Fibroblast of lung (primary cell): Measurements from ENCODE around the gene ZFYVE27. TPM values are rescaled to one million over a fixed set of nuclear protein-coding genes. Genes with fewer than 3 reads are reported as not detected.

ENCODE experiments used
- DNase-seq, 2 donors: peaks; one replicate each; pipeline versions ENCODE4 v3.0.0 to v3.0.0-alpha.2; 2010; ENCODE audit warnings: low read depth in 2 of 2
- H2AFZ ChIP-seq: 2 replicates; pipeline ENCODE4 v1.5.1; 2012; ENCODE audit warnings: low read length, control low read depth, inconsistent platforms
- H3K27ac ChIP-seq: 2 replicates; pipeline ENCODE4 v1.5.1; 2011; ENCODE audit warnings: low read length, control low read depth; ENCODE audit not compliant: insufficient read depth
- H3K27me3 ChIP-seq: 2 replicates; pipeline ENCODE4 v1.5.1; 2011; ENCODE audit warnings: mild to moderate bottlenecking, low read length; ENCODE audit not compliant: control insufficient read depth, insufficient read depth
- H3K36me3 ChIP-seq: 2 replicates; pipeline ENCODE4 v1.5.1; 2011; ENCODE audit warnings: low read length; ENCODE audit not compliant: control insufficient read depth, insufficient read depth
- H3K4me1 ChIP-seq: 2 replicates; pipeline ENCODE4 v1.5.1; 2011; ENCODE audit warnings: low read length; ENCODE audit not compliant: control insufficient read depth, insufficient read depth; ENCODE audit errors: extremely low read depth
- H3K4me2 ChIP-seq: 2 replicates; pipeline ENCODE4 v1.5.1; 2011; ENCODE audit warnings: low read length, control low read depth; ENCODE audit not compliant: insufficient read depth; ENCODE audit errors: extremely low read depth
- H3K4me3 ChIP-seq, 4 experiments: fragments of 200-600 bp in 1 of 4; sonication (generic) in 1 of 4; replicated peaks in 1 of 4; 2 replicates each; pipeline ENCODE4 v1.5.1; 2011 to 2016; ENCODE audit warnings: low read length in 4 of 4, low read depth in 3 of 4, mild to moderate bottlenecking in 3 of 4, control low read depth in 2 of 4, inconsistent platforms in 1 of 4, mixed read lengths in 1 of 4; ENCODE audit not compliant: insufficient read depth in 1 of 4; ENCODE audit errors: control extremely low read depth in 1 of 4
- H3K79me2 ChIP-seq: 2 replicates; pipeline ENCODE4 v1.5.1; 2012; ENCODE audit warnings: mild to moderate bottlenecking, low read length, inconsistent platforms; ENCODE audit not compliant: control insufficient read depth, insufficient read depth
- H3K9ac ChIP-seq: 2 replicates; pipeline ENCODE4 v1.5.1; 2011; ENCODE audit warnings: mild to moderate bottlenecking, low read length, control low read depth; ENCODE audit not compliant: insufficient read depth
- H3K9me3 ChIP-seq: 2 replicates; pipeline ENCODE4 v1.5.1; 2012; ENCODE audit warnings: low read depth, low read length; ENCODE audit not compliant: control insufficient read depth, insufficient read depth
- H4K20me1 ChIP-seq: 2 replicates; pipeline ENCODE4 v1.5.1; 2011; ENCODE audit warnings: low read length; ENCODE audit not compliant: control insufficient read depth, insufficient read depth; ENCODE audit errors: extremely low read depth
- CTCF ChIP-seq, 2 donors: IDR thresholded peaks in 1 of 2; conservative IDR thresholded peaks in 1 of 2; 1 replicate in 1 of 2; 2 replicates in 1 of 2; pipeline ENCODE4 v1.5.1; 2011 to 2012; ENCODE audit warnings: low read length in 2 of 2, control low read depth in 1 of 2, inconsistent platforms in 1 of 2, low read depth in 1 of 2, mild to moderate bottlenecking in 1 of 2
- EZH2 ChIP-seq: IDR thresholded peaks from 2 replicates; pipeline ENCODE4 v1.5.1; 2012; ENCODE audit warnings: low read length, control low read depth, mild to moderate bottlenecking; ENCODE audit errors: missing control alignments
- polyA plus RNA-seq, 2 donors: library from polyadenylated mRNA; depleted of rRNA in 1 of 2; stranded (reverse) in 1 of 2; unstranded in 1 of 2; fragments of >200 nt; gene quantifications; 2 replicates each; pipeline ENCODE4 v1.2.1, GENCODE V29; 2011 to 2012; ENCODE audit warnings: missing spikeins in 1 of 2
- total RNA-seq: library from RNA; depleted of rRNA; stranded (reverse); fragments of >200 nt; gene quantifications from 2 replicates; pipeline ENCODE4 v1.2.1, GENCODE V29; 2014

Gene ZFYVE27
- total and polyA plus RNA-seq, 2 donors (not counting 1 experiment from before 2014, with no cell fraction given): 8.3 to 22.1 TPM

DNA sequence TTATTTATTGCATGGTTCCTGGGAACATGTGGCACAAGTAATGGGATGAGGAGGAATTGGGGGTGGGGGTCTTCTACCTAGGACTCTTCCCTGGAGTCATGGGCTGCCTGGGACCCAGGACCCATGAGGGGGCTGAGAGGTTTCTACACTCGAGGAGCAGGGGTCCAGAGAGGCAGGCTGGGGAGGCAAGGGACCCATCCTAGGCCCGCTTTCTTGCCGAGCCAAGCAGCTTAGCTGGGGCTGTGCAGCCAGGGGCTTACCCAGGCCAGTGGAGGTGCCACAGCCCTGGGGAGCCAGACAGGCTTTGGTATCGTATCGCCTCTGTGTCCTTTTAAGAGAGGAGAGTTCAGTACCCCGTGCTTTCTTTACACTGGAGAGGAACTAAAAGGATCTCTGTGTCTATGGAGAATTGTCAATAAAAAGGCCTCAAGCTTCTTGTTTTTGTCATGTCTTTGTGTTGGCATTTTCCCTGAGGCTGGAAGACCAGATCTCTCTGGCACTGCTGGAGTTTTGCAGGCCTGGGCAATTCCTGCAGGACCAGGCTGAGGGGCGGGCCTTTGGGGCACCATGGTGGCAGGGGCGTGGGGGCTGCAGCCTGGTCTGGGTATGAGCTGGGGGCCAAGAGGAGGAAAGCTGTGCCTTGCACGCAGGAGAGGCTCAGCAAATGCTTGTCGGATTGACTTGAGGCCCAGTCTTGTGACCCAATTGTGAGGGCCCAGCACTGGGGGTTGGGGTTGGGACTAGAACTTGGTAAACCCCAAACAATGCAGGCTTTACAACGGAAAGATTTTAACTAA is 23.7 kb downstream of the ZFYVE27 start:
- no peaks in the 10 kb centered on the region for H3K79me2 ChIP-seq
- H3K9me3 ChIP-seq: no peaks in the 10 kb centered on the region
- DNase-seq: no peak
- no peaks in the 10 kb centered on the region for H3K27me3 ChIP-seq
- TF ChIP-seq EZH2: no peak
- no peak for TF ChIP-seq CTCF (conservative IDR thresholded peaks at IDR 0.05 in 1 of 2, IDR thresholded peaks at IDR 0.05 in 1 of 2; ENCODE audit: low read depth in 1 of 2, low read length in 2 of 2)
- no peak overlapping the region for H3K9ac ChIP-seq
- H4K20me1 ChIP-seq: no peaks in the 10 kb centered on the region
- no peak overlapping the region for H2AFZ ChIP-seq
- H3K36me3 ChIP-seq: peaks cover 11% of the 10 kb centered on the region
- no peak overlapping the region for H3K4me2 ChIP-seq
- no peak overlapping the region for H3K27ac ChIP-seq
- no peaks in the 10 kb centered on the region for H3K4me1 ChIP-seq
- no peak overlapping the region for H3K4me3 ChIP-seq

DNA sequence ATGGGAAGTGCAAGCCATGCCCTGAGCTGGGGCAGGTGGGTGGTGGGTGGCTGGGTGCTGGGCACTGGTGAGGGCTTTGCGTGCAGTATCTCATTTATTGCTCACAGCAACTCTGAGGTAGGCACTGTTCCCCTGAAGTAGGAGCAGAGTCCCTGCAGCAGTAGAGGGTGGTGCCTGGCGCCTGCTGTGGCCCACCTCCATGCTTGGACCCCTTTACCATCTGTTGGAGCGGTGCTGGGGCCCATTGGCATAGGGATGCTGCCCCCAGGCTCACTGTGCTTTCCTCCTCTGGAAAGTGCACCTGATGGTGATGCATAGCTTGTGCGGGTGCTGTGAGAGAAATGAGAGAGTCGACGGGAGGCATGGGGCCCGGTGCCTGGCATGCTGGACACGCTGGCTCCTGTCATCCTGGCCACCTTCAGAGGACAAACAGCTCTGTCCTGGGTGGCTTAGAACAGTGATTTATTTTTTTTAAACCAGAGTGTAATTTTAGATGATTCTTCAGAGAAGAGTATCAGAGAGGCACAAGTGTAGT is 24.5 kb downstream of the ZFYVE27 start:
- no peak for TF ChIP-seq EZH2
- TF ChIP-seq CTCF (conservative IDR thresholded peaks at IDR 0.05 in 1 of 2, IDR thresholded peaks at IDR 0.05 in 1 of 2; ENCODE audit: low read depth in 1 of 2, low read length in 2 of 2): no peak
- Histone ChIP-seq H3K79me2 (no peaks in the 10 kb centered on the region), H4K20me1 (no peaks in the 10 kb centered on the region), H3K4me3 (no peak overlapping the region), H3K9me3 (no peaks in the 10 kb centered on the region), H3K9ac (no peak overlapping the region), H3K36me3 (peaks cover 10% of the 10 kb centered on the region), H2AFZ (no peak overlapping the region), H3K4me2 (no peak overlapping the region), H3K27me3 (no peaks in the 10 kb centered on the region), H3K27ac (no peak overlapping the region), H3K4me1 (no peaks in the 10 kb centered on the region)
- DNase-seq: no peak

DNA sequence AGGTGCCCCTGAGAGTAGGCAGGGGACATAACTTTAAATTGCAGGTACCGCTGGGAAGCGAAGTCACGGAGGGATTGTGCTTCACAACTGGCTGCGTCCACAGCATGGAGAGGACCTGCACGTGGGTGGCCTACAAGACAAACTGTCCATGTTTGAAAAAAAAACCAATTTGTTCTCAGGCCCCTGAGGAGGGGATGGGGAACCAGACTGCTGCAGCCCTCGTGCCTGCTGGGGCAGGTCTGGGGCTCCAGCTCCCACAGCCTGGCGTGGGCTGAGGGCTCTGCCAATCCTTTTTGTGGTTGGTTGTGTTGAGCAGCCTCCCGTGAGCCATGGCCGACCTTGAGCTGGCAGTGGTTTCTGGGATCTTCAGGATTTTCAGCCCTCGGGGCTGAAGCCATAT is 25.1 kb downstream of the ZFYVE27 start:
- Histone ChIP-seq H3K4me3 (no peak overlapping the region), H3K9ac (no peak overlapping the region), H3K4me1 (no peaks in the 10 kb centered on the region), H3K36me3 (peaks cover 9% of the 10 kb centered on the region), H3K27ac (no peak overlapping the region), H3K9me3 (no peaks in the 10 kb centered on the region), H3K27me3 (no peaks in the 10 kb centered on the region), H3K79me2 (no peaks in the 10 kb centered on the region), H2AFZ (no peak overlapping the region), H4K20me1 (no peaks in the 10 kb centered on the region), H3K4me2 (no peak overlapping the region)
- no peak for DNase-seq
- no peak for TF ChIP-seq EZH2
- no peak for TF ChIP-seq CTCF (conservative IDR thresholded peaks at IDR 0.05 in 1 of 2, IDR thresholded peaks at IDR 0.05 in 1 of 2; ENCODE audit: low read depth in 1 of 2, low read length in 2 of 2)
